ENCODE measurements around the gene PLEKHO1. TPM values are rescaled to one million over a fixed set of nuclear protein-coding genes. Genes with fewer than 3 reads are reported as not detected.

The PLEKHO1 gene
- total RNA-seq, 1 experiment from 2014 or later: 27.0 TPM

- no peak for TF ChIP-seq AR (CRISPR knock-in tag; IDR thresholded peaks at IDR 0.05)
- TF ChIP-seq GRHL2 (CRISPR knock-in tag; IDR thresholded peaks at IDR 0.05; ENCODE audit: insufficient replicate concordance, severe bottlenecking): no peak
- no peak for TF ChIP-seq SMAD3 (CRISPR knock-in tag; IDR thresholded peaks at IDR 0.05; ENCODE audit: borderline replicate concordance)
These were observed 22.3 kb upstream of the PLEKHO1 start (continued) for GRCh38 chr1:150127464-150127863.

- H3K4me3 Mint-ChIP-seq: no peak overlapping the region
- H3K27ac Mint-ChIP-seq: no peak overlapping the region
- H3K36me3 Mint-ChIP-seq: no peaks in the 10 kb centered on the region
- ATAC-seq: no peak
- no peaks in the 10 kb centered on the region for H3K27me3 Mint-ChIP-seq (ENCODE audit: low read depth)
- DNase-seq (ENCODE audit: low spot score): no peak
- CTCF ChIA-PET: interaction anchor here (1.0 kb wide), 1 partner anchor 77 kb away, joined by 5 read pairs; no protein-coding TSS in a partner anchor
- POLR2A ChIA-PET: no interaction called here
- peaks cover 2% of the 10 kb centered on the region; the same call in 1 of the 2 replicates for H3K9me3 Mint-ChIP-seq
- TF ChIP-seq FOXK1 (CRISPR knock-in tag; IDR thresholded peaks at IDR 0.05): no peak
- TF ChIP-seq HMGXB4 (CRISPR knock-in tag; IDR thresholded peaks at IDR 0.05): no peak
- TF ChIP-seq USF2 (CRISPR knock-in tag; IDR thresholded peaks at IDR 0.05): no peak
- no peak for TF ChIP-seq NR2C2 (CRISPR knock-in tag; IDR thresholded peaks at IDR 0.05)
- TF ChIP-seq SOX15 (CRISPR knock-in tag; IDR thresholded peaks at IDR 0.05): no peak
- no peak for TF ChIP-seq GABPB1 (CRISPR knock-in tag; IDR thresholded peaks at IDR 0.05)
- no peak for TF ChIP-seq GTF2I (CRISPR knock-in tag; conservative IDR thresholded peaks at IDR 0.05)
- TF ChIP-seq ESRRA (CRISPR knock-in tag; IDR thresholded peaks at IDR 0.05; ENCODE audit: borderline replicate concordance): no peak
- TF ChIP-seq TP53 (CRISPR knock-in tag; IDR thresholded peaks at IDR 0.05): no peak
- TF ChIP-seq EMX1 (CRISPR knock-in tag; IDR thresholded peaks at IDR 0.05): no peak
- TF ChIP-seq ZNF532 (CRISPR knock-in tag; IDR thresholded peaks at IDR 0.05; ENCODE audit: borderline replicate concordance): no peak
- H3K4me1 Mint-ChIP-seq: no peaks in the 10 kb centered on the region
These were observed 21.8 kb upstream of the PLEKHO1 start for GRCh38 chr1:150127868-150128267.

- CTCF ChIA-PET: interaction anchor here (2.2 kb wide), 1 partner anchor 55 kb away, joined by 7 read pairs; no protein-coding TSS in a partner anchor
- no peak for DNase-seq (ENCODE audit: low spot score)
- ATAC-seq: no peak
- Mint-ChIP-seq H3K4me1 (no peaks in the 10 kb centered on the region), H3K27ac (no peak overlapping the region), H3K27me3 (ENCODE audit: low read depth) (no peaks in the 10 kb centered on the region), H3K9me3 (no peaks in the 10 kb centered on the region), H3K4me3 (no peak overlapping the region), H3K36me3 (no peaks in the 10 kb centered on the region)
- POLR2A ChIA-PET: no interaction called here
- TF ChIP-seq NR3C1 (CRISPR knock-in tag; conservative IDR thresholded peaks at IDR 0.05; ENCODE audit: low read depth) (no peak), SOX15 (CRISPR knock-in tag; IDR thresholded peaks at IDR 0.05) (no peak), ZBTB43 (CRISPR knock-in tag; IDR thresholded peaks at IDR 0.05) (no peak), NFYB (CRISPR knock-in tag; conservative IDR thresholded peaks at IDR 0.05; ENCODE audit: low read depth) (no peak), JAZF1 (CRISPR knock-in tag; IDR thresholded peaks at IDR 0.05) (no peak)
- TF ChIP-seq, protein P1, sequence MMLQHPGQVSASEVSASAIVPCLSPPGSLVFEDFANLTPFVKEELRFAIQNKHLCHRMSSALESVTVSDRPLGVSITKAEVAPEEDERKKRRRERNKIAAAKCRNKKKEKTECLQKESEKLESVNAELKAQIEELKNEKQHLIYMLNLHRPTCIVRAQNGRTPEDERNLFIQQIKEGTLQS (CRISPR knock-in tag; conservative IDR thresholded peaks at IDR 0.05): no peak
- TF ChIP-seq, protein P2, sequence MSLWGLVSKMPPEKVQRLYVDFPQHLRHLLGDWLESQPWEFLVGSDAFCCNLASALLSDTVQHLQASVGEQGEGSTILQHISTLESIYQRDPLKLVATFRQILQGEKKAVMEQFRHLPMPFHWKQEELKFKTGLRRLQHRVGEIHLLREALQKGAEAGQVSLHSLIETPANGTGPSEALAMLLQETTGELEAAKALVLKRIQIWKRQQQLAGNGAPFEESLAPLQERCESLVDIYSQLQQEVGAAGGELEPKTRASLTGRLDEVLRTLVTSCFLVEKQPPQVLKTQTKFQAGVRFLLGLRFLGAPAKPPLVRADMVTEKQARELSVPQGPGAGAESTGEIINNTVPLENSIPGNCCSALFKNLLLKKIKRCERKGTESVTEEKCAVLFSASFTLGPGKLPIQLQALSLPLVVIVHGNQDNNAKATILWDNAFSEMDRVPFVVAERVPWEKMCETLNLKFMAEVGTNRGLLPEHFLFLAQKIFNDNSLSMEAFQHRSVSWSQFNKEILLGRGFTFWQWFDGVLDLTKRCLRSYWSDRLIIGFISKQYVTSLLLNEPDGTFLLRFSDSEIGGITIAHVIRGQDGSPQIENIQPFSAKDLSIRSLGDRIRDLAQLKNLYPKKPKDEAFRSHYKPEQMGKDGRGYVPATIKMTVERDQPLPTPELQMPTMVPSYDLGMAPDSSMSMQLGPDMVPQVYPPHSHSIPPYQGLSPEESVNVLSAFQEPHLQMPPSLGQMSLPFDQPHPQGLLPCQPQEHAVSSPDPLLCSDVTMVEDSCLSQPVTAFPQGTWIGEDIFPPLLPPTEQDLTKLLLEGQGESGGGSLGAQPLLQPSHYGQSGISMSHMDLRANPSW (CRISPR knock-in tag; conservative IDR thresholded peaks at IDR 0.05; ENCODE audit: low read depth): no peak
These were observed 17.3 kb upstream of the PLEKHO1 start for GRCh38 chr1:150132372-150132771.
